ENCODE measurements around the gene FRMPD4. TPM values are rescaled to one million over a fixed set of nuclear protein-coding genes. Genes with fewer than 3 reads are reported as not detected.
"Not testable (repeated sequence)": the region's sequence is repeated elsewhere in the genome, so short reads cannot be mapped to it uniquely, and the experiment has no call there.

The FRMPD4 gene
- total RNA-seq, 1 donor, result 1.8 TPM

DNA sequence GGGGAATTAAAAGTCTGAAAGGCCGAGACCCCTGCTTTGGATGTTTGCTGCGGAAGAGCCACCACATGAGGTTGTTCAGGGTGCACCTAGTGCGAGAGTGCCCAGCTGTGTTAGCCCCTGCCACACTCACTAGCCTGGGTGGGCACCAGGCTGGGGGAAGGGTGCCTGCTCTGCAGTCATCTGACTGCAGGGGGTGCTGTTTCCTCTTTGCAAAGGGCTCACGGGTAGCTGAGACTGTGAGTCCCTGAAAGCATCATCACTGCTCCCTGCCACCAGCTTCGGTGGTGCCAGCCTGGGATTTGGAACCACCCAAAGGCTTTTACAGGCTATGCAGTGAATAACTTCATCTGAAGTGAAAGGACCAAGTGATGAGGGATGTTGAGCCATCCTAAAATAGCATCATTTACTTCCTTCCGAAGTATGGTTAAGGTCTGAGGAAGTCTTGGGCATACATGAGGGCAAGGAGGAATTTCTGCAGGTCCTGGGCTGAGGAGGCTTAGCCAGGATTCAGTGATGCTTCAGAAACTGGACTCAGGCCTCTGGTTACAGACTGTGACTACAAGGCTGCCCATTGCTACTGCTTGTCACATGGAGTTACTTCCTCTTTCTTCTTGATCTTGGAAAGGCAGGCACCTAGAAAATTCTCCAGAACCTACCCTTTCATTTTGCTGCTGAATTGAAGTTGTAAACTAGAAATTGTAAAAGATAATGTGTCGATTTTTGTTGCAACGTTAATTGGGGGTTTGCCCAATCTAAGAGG is 359.7 kb downstream of the FRMPD4 start:
- H3K4me2 ChIP-seq (ENCODE audit: insufficient read depth, low read length), result no peak overlapping the region
- H3K4me1 ChIP-seq (ENCODE audit: insufficient read depth, low read length), result no peaks in the 10 kb centered on the region
- no peaks in the 10 kb centered on the region for H3K9me3 ChIP-seq (ENCODE audit: low read depth, low read length)
- H4K20me1 ChIP-seq (ENCODE audit: insufficient read depth, low read length), result no peaks in the 10 kb centered on the region
- no peak overlapping the region for H3K4me3 ChIP-seq (ENCODE audit: insufficient read depth, low read length)
- DNase-seq (ENCODE audit: insufficient read length, low spot score, missing footprints), result peak; percentile 21
- no peak overlapping the region for H2AFZ ChIP-seq (ENCODE audit: low read length)
- no peak overlapping the region for H3K27ac ChIP-seq (ENCODE audit: low read depth, low read length)
- TF ChIP-seq, protein P1, sequence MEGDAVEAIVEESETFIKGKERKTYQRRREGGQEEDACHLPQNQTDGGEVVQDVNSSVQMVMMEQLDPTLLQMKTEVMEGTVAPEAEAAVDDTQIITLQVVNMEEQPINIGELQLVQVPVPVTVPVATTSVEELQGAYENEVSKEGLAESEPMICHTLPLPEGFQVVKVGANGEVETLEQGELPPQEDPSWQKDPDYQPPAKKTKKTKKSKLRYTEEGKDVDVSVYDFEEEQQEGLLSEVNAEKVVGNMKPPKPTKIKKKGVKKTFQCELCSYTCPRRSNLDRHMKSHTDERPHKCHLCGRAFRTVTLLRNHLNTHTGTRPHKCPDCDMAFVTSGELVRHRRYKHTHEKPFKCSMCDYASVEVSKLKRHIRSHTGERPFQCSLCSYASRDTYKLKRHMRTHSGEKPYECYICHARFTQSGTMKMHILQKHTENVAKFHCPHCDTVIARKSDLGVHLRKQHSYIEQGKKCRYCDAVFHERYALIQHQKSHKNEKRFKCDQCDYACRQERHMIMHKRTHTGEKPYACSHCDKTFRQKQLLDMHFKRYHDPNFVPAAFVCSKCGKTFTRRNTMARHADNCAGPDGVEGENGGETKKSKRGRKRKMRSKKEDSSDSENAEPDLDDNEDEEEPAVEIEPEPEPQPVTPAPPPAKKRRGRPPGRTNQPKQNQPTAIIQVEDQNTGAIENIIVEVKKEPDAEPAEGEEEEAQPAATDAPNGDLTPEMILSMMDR (IDR thresholded peaks at IDR 0.05; ENCODE audit: extremely low read depth, low read depth, low read length), result peak; percentile 14
- H3K36me3 ChIP-seq (ENCODE audit: insufficient read depth, low read length), result no peaks in the 10 kb centered on the region
- H3K27me3 ChIP-seq (ENCODE audit: insufficient read depth, low read length), result no peaks in the 10 kb centered on the region
- no peaks in the 10 kb centered on the region for H3K79me2 ChIP-seq (ENCODE audit: insufficient read depth, low read length)

GRCh38 chrX:12505127-12505526 is 366.9 kb downstream of the FRMPD4 start:
- no peaks in the 10 kb centered on the region for H3K79me2 ChIP-seq (ENCODE audit: insufficient read depth, low read length)
- H3K9me3 ChIP-seq (ENCODE audit: low read depth, low read length), result no peaks in the 10 kb centered on the region
- no peak overlapping the region for H3K4me3 ChIP-seq (ENCODE audit: insufficient read depth, low read length)
- TF ChIP-seq, protein P1 (IDR thresholded peaks at IDR 0.05; ENCODE audit: extremely low read depth, low read depth, low read length), result no peak
- no peaks in the 10 kb centered on the region for H3K27me3 ChIP-seq (ENCODE audit: insufficient read depth, low read length)
- H3K27ac ChIP-seq (ENCODE audit: low read depth, low read length), result no peak overlapping the region
- H4K20me1 ChIP-seq (ENCODE audit: insufficient read depth, low read length), result no peaks in the 10 kb centered on the region
- no peaks in the 10 kb centered on the region for H3K4me1 ChIP-seq (ENCODE audit: insufficient read depth, low read length)
- no peaks in the 10 kb centered on the region for H3K36me3 ChIP-seq (ENCODE audit: insufficient read depth, low read length)
- H2AFZ ChIP-seq (ENCODE audit: low read length), result no peak overlapping the region
- DNase-seq (ENCODE audit: insufficient read length, low spot score, missing footprints), result no peak
- H3K4me2 ChIP-seq (ENCODE audit: insufficient read depth, low read length), result no peak overlapping the region

DNA sequence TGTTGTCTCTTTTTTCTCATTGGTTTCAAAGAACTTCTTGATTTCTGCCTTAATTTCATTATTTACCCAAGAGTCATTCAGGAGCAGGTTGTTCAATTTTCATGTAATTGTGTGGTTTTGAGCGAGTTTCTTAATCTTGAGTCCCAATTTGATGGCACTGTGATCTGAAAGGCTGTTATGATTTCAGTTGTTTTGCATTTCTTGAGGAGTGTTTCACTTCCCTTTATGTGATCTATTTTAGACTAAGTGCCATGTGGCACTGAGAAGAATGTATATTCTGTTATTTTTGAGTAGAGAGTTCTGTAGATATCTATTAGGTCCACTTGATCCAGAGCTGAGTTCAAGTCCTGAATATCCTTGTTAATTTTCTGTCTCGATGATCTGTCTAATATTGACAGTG is 377.1 kb downstream of the FRMPD4 start:
- not testable (repeated sequence) for H3K79me2 ChIP-seq (ENCODE audit: insufficient read depth, low read length); H3K27ac ChIP-seq (ENCODE audit: low read depth, low read length); H3K36me3 ChIP-seq (ENCODE audit: insufficient read depth, low read length); DNase-seq (ENCODE audit: insufficient read length, low spot score, missing footprints); H2AFZ ChIP-seq (ENCODE audit: low read length); H3K9me3 ChIP-seq (ENCODE audit: low read depth, low read length); H3K4me2 ChIP-seq (ENCODE audit: insufficient read depth, low read length); H3K4me1 ChIP-seq (ENCODE audit: insufficient read depth, low read length); H4K20me1 ChIP-seq (ENCODE audit: insufficient read depth, low read length); H3K27me3 ChIP-seq (ENCODE audit: insufficient read depth, low read length); H3K4me3 ChIP-seq (ENCODE audit: insufficient read depth, low read length)

DNA sequence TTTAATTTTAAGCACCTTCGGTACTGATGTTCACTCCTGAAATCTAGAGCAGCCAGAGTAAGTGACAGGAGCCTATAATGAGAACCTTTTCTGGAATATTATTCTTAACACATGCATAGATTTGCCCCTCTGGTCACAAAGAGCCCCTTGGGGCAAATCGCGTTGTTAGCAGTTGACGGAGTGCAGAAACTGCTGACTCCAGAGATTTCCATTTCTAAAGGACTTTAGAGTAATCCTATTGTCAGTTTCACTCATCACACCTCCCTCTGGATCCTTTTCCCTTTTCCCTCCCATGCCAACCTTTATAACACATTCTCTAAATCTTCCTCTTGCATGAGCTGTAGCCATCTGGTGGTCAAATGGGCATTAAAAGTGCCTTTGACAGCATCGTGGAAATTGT is 388.0 kb downstream of the FRMPD4 start:
- H4K20me1 ChIP-seq (ENCODE audit: insufficient read depth, low read length), result no peaks in the 10 kb centered on the region

GRCh38 chrX:12538096-12538495 is 399.8 kb downstream of the FRMPD4 start:
- H3K27ac ChIP-seq (ENCODE audit: low read depth, low read length); H3K9me3 ChIP-seq (ENCODE audit: low read depth, low read length); H3K36me3 ChIP-seq (ENCODE audit: insufficient read depth, low read length); DNase-seq (ENCODE audit: insufficient read length, low spot score, missing footprints); H3K4me2 ChIP-seq (ENCODE audit: insufficient read depth, low read length); H3K79me2 ChIP-seq (ENCODE audit: insufficient read depth, low read length); H4K20me1 ChIP-seq (ENCODE audit: insufficient read depth, low read length); H2AFZ ChIP-seq (ENCODE audit: low read length); H3K27me3 ChIP-seq (ENCODE audit: insufficient read depth, low read length); H3K4me3 ChIP-seq (ENCODE audit: insufficient read depth, low read length); H3K4me1 ChIP-seq (ENCODE audit: insufficient read depth, low read length): not testable (repeated sequence)

More for the DNA sequence above, 388.0 kb downstream of the FRMPD4 start:
- H3K36me3 ChIP-seq (ENCODE audit: insufficient read depth, low read length), result no peaks in the 10 kb centered on the region
- no peaks in the 10 kb centered on the region for H3K27me3 ChIP-seq (ENCODE audit: insufficient read depth, low read length)
- no peak overlapping the region for H2AFZ ChIP-seq (ENCODE audit: low read length)
- no peaks in the 10 kb centered on the region for H3K79me2 ChIP-seq (ENCODE audit: insufficient read depth, low read length)
- no peak for DNase-seq (ENCODE audit: insufficient read length, low spot score, missing footprints)
- H3K9me3 ChIP-seq (ENCODE audit: low read depth, low read length), result no peaks in the 10 kb centered on the region
- TF ChIP-seq, protein P1 (IDR thresholded peaks at IDR 0.05; ENCODE audit: extremely low read depth, low read depth, low read length), result no peak
- H3K4me1 ChIP-seq (ENCODE audit: insufficient read depth, low read length), result no peaks in the 10 kb centered on the region
- H3K4me2 ChIP-seq (ENCODE audit: insufficient read depth, low read length), result no peak overlapping the region
- H3K4me3 ChIP-seq (ENCODE audit: insufficient read depth, low read length), result no peak overlapping the region
- no peak overlapping the region for H3K27ac ChIP-seq (ENCODE audit: low read depth, low read length)

GRCh38 chrX:12542251-12542650 is 404.0 kb downstream of the FRMPD4 start:
- not testable (repeated sequence) for H2AFZ ChIP-seq (ENCODE audit: low read length); H3K4me2 ChIP-seq (ENCODE audit: insufficient read depth, low read length); DNase-seq (ENCODE audit: insufficient read length, low spot score, missing footprints); H3K79me2 ChIP-seq (ENCODE audit: insufficient read depth, low read length); H4K20me1 ChIP-seq (ENCODE audit: insufficient read depth, low read length); H3K36me3 ChIP-seq (ENCODE audit: insufficient read depth, low read length); H3K27ac ChIP-seq (ENCODE audit: low read depth, low read length); H3K27me3 ChIP-seq (ENCODE audit: insufficient read depth, low read length); H3K9me3 ChIP-seq (ENCODE audit: low read depth, low read length); H3K4me1 ChIP-seq (ENCODE audit: insufficient read depth, low read length); H3K4me3 ChIP-seq (ENCODE audit: insufficient read depth, low read length)

Measured in osteoblast (primary cell).